ENCODE data around the gene TSC2. TPM values are rescaled to one million over a fixed set of nuclear protein-coding genes. Genes with fewer than 3 reads are reported as not detected.

Gene TSC2
- total RNA-seq, 1 donor from 2014 or later, result 194 TPM

- Mint-ChIP-seq H3K27me3 (ENCODE audit: unreplicated experiment) (no peaks in the 10 kb centered on the region), H3K36me3 (ENCODE audit: unreplicated experiment) (peaks cover 24% of the 10 kb centered on the region), H3K27ac (ENCODE audit: unreplicated experiment) (no peak overlapping the region), H3K9me3 (ENCODE audit: unreplicated experiment) (no peaks in the 10 kb centered on the region), H3K4me3 (ENCODE audit: unreplicated experiment) (no peak overlapping the region), H3K4me1 (ENCODE audit: unreplicated experiment) (no peaks in the 10 kb centered on the region)
- TF ChIP-seq CTCF (IDR thresholded peaks at IDR 0.05), result no peak
- no peak for DNase-seq (ENCODE audit: extremely low spot score, unreplicated experiment)
These were observed 6.9 kb downstream of the TSC2 start for GRCh38 chr16:2054543-2055245.

- H3K9me3 Mint-ChIP-seq (ENCODE audit: unreplicated experiment), result no peaks in the 10 kb centered on the region
- H3K4me3 Mint-ChIP-seq (ENCODE audit: unreplicated experiment), result no peak overlapping the region
- DNase-seq (ENCODE audit: extremely low spot score, unreplicated experiment), result no peak
These were observed 8.3 kb downstream of the TSC2 start for GRCh38 chr16:2056077-2056476.

GRCh38 chr16:2056681-2057407 lies 9.1 kb downstream of the TSC2 start:
- Mint-ChIP-seq H3K27ac (ENCODE audit: unreplicated experiment) (no peak overlapping the region), H3K9me3 (ENCODE audit: unreplicated experiment) (no peaks in the 10 kb centered on the region), H3K4me3 (ENCODE audit: unreplicated experiment) (no peak overlapping the region), H3K36me3 (ENCODE audit: unreplicated experiment) (peaks cover 25% of the 10 kb centered on the region), H3K27me3 (ENCODE audit: unreplicated experiment) (no peaks in the 10 kb centered on the region), H3K4me1 (ENCODE audit: unreplicated experiment) (no peaks in the 10 kb centered on the region)
- DNase-seq (ENCODE audit: extremely low spot score, unreplicated experiment), result no peak
- TF ChIP-seq CTCF (IDR thresholded peaks at IDR 0.05), result peak; percentile 31

More at GRCh38 chr16:2056077-2056476, 8.3 kb downstream of the TSC2 start:
- Mint-ChIP-seq H3K27me3 (ENCODE audit: unreplicated experiment) (no peaks in the 10 kb centered on the region), H3K36me3 (ENCODE audit: unreplicated experiment) (peaks cover 27% of the 10 kb centered on the region), H3K27ac (ENCODE audit: unreplicated experiment) (no peak overlapping the region), H3K4me1 (ENCODE audit: unreplicated experiment) (no peaks in the 10 kb centered on the region)
- peak; percentile 27 for TF ChIP-seq CTCF (IDR thresholded peaks at IDR 0.05)

- H3K27ac Mint-ChIP-seq (ENCODE audit: unreplicated experiment), result no peak overlapping the region
- H3K4me1 Mint-ChIP-seq (ENCODE audit: unreplicated experiment), result no peaks in the 10 kb centered on the region
- H3K27me3 Mint-ChIP-seq (ENCODE audit: unreplicated experiment), result no peaks in the 10 kb centered on the region
- DNase-seq (ENCODE audit: extremely low spot score, unreplicated experiment), result no peak
- no peaks in the 10 kb centered on the region for H3K9me3 Mint-ChIP-seq (ENCODE audit: unreplicated experiment)
- no peak overlapping the region for H3K4me3 Mint-ChIP-seq (ENCODE audit: unreplicated experiment)
- no peak for TF ChIP-seq CTCF (IDR thresholded peaks at IDR 0.05)
- H3K36me3 Mint-ChIP-seq (ENCODE audit: unreplicated experiment), result peaks cover 24% of the 10 kb centered on the region
These were observed 9.7 kb downstream of the TSC2 start for GRCh38 chr16:2057438-2057837.

- H3K9me3 Mint-ChIP-seq (ENCODE audit: unreplicated experiment), result no peaks in the 10 kb centered on the region
- H3K36me3 Mint-ChIP-seq (ENCODE audit: unreplicated experiment), result peaks cover 22% of the 10 kb centered on the region
- H3K27me3 Mint-ChIP-seq (ENCODE audit: unreplicated experiment), result no peaks in the 10 kb centered on the region
- no peak overlapping the region for H3K27ac Mint-ChIP-seq (ENCODE audit: unreplicated experiment)
- DNase-seq (ENCODE audit: extremely low spot score, unreplicated experiment), result no peak
- H3K4me1 Mint-ChIP-seq (ENCODE audit: unreplicated experiment), result no peaks in the 10 kb centered on the region
- no peak for TF ChIP-seq CTCF (IDR thresholded peaks at IDR 0.05)
- no peak overlapping the region for H3K4me3 Mint-ChIP-seq (ENCODE audit: unreplicated experiment)
These were observed 10.6 kb downstream of the TSC2 start for GRCh38 chr16:2058420-2058819.

All from osteocyte (in vitro differentiated cells).